HG03469 (cell line): ENCODE results near the gene MEIOB.
"Not testable (repeated sequence)": the region's sequence is repeated elsewhere in the genome, so short reads cannot be mapped to it uniquely, and the experiment has no call there.

Experiments
- ATAC-seq: cut with Tn5 transposase; IDR thresholded peaks from one replicate; pipeline ENCODE4 v1.9.1; 2021; ENCODE audit warnings: mild to moderate bottlenecking, moderate library complexity, moderate number of reproducible peaks; ENCODE audit not compliant: unreplicated experiment

Gene MEIOB

DNA sequence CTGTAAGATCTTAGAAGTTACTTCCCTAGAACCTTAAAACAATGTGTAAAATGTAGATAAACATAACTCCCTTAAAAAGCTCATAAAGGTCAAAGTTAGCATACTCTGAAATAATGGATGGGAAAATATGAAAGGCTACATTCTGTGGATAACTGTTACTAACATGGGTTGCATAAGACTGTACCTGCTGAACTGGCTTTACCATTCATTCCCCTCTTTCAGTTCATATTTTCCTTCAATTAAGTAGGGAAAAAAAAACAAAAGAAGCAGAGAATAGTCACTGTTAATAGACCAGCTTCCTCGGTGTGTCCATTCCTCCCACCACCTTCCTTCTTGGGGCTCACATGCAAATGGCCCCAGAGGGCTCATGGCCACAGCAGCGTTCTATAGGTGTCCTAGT lies 7.5 kb upstream of the MEIOB start:
- ATAC-seq, result no peak

DNA sequence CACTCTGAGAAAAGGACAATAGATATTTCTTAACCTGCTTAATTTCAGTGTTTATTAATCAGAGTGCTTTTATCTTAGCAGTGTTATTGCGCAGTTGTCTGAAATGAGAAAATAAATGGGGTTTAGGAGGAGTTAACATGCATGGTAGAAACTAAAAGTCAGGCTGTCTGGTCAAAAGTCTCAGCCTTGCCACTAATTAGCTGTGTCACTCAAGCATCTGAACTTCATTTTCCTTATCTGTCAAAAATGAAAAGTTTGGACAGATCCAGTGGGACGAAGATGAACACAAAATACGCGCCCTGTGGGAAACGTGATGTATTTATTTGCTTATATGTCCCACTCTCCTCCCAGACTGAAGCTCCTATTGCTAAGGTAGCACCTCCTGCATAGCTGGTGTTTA lies 6.3 kb upstream of the MEIOB start:
- no peak for ATAC-seq

DNA sequence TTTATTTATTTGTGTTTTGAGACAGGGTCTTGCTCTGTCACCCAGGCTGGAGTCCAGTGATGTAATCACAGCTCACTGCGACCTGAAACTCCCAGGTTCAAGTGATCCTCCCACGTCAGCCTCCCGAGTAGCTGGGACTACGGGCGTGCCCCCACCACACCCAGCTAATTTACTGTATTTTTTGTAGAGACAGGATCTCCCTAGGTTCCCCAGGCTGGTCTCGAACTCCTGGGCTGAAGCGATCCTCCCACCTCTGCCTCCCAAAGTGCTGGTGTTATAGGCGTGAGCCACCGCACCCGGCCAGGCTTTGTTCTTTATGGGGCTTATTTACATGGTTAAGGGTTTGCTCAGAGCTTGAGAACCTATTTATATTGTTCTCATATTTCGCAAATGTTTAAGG lies 5.8 kb upstream of the MEIOB start:
- no peak for ATAC-seq

DNA sequence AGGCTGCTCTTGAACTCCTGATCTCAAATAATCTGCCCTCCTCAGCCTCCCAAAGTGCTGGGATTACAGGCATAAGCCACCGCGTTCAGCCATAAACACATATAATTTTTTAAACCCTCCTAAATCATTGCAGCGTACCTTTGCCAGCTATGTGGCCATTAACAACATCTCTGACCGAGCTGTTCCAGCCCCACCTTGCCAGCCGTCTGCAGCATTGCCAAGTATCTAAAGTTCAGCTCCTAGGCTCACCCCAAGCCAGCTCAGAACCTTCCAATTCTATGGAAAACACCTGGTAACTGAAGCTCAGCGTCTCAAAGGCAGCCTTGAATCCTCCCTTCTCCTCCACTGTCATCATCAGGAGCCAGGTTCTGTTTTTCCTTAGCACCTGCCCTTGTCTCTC lies 5.1 kb upstream of the MEIOB start:
- no peak for ATAC-seq

DNA sequence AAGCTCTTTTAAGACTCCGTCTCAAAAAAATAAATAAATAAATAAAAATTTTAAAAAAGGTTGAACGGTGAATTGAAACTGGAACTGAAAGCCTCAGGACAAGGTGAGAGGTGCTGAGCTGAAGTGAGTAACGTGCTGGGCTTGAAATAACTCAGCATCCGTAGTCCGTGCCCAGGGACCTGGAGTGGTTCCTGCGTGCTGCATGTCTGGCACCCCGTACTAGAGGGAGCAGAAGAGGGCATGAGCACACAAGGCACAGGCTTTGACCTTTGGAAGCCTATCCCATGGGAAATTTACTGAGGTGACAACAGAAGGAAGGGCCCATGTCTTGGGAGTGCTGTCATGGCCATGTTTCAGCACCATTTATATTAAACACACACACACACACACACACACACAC lies 4.5 kb upstream of the MEIOB start:
- no peak for ATAC-seq

DNA sequence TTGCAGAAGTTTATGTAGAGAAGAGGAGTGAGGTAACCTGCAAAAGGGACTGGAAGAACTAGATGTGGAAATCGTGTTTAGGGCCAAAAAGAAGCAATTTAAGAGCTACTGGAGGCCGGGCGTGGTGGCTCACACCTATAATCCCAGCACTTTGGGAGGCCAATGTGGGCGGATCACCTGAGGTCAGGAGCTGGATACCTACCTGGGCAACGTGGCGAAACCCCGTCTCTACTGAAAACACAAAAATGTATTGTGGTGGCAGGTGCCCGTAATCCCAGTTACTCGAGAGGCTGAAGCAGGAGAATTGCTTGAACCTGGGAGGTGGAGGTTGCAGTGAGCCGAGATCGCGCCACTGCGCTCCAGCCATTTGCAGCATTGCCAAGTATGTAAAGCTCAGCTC lies 4.1 kb upstream of the MEIOB start:
- ATAC-seq, result not testable (repeated sequence)

DNA sequence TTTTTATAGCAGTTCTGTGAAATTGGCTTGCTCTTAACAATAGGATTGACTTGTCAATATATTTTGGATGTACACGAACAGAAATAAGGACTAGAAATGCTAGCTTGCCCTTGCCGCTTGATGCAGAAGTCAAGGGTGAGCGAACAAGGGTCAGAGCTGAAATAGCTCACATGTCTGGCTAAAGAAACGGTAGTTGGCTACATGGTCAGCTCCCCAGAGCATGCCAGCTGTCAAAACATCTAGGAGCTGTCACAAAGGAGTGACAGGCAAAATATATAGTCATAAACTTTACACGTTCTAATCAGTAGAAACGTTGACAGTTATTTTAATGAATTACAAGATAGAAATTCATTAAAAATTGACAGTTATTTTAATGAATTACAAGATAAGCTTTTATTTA lies 2.9 kb upstream of the MEIOB start:
- no peak for ATAC-seq

DNA sequence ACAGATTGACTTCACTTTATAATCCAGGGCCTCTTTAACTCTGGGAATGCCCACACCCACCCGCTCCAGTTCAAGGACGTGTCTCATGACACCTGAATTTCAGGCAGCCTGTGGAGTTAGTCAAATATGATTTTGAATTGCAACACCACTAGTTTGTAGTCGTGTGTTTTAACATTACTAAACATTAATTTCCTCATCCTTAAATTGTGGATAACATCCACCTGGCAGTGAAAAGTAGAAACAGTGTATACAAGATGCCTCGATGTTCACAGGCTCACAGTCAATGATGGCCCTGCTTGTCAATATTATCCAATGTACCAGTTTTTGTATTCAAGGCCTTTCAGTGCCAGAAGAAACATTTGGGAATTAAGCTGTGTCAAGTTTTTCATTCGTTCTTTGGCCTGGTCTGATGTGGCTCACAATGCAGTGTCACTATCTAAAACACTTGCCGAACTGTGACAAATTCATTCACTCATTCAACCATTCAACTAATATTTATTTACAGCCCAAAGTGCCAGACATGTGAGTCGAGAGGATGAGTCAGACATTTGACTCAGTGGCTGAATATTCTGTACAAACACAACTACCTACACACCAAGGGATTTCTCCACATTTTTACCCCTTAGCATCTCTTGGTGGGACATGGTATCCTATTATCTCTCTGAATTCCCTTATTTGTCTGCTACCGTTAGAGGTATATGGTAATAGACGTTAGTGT lies 1.4 kb downstream of the MEIOB start:
- ATAC-seq, result no peak

DNA sequence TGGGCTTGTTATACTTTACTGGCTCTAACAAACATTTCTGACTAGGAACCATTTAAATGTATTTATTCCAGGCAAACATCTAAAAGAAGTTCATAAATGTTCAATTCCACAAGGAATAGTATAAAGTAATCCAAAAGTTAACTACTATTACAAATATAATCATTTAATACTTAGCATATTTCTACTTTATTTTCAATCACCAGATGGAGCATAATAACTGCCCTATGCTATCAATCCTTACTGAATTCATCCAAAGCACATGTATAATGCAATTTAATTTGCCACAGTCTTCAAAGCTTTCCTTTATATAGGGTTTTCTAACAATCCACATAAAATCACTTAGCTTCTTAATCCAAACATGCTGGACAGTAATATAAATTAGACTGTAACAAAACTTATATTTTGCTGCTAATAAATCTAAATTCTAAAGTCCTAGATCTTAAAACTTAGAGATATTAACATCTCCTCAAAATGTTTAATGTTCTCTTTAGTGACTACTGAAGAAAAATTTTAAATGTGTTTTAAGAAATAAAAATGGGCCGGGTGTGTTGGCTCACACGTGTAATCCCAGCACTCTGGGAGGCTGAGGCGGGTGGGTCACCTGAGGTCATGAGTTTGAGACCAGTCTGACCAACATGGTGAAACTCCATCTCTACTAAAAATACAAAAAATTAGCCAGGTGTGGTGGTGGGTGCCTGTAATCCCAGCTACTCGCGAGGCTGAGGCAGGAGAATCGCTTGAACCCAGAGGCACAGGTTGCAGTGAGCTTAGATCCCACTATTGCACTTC lies 5.9 kb downstream of the MEIOB start:
- ATAC-seq, result no peak

DNA sequence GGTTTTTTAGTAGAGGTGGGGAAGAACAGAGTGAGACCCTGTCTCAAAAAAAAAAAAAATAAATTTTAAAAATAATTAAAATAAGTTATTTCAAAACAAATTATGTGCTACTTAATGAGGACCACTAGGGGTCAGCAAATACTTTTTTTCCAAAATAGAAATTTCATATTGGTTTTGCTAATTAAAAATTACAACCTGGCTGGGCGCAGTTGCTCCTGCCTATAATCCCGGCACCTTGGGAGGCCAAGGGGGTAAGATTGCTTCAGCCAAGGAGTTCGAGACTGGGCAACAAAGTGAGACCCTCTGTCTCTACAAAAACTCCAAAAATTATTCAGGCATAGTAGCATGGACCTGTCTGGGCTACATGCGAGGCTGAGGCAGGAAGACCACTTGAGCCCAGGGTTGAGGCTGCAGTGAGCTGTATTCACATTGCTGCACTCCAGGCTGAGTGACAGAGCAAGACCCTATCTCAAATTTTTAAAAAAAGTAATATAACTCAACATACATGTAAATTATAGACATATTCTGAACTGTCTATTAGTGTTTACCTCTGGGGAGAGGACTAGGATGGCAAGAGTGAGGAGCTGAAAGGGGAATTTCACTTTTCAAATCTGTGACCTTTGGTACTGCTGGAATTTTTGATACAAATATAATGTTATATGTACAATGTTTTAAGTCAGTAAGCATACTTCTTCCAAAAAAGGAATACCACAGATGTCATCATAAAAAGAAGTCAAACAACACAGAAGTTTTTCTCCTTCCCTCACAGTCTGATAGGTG lies 8.1 kb downstream of the MEIOB start:
- no peak for ATAC-seq

DNA sequence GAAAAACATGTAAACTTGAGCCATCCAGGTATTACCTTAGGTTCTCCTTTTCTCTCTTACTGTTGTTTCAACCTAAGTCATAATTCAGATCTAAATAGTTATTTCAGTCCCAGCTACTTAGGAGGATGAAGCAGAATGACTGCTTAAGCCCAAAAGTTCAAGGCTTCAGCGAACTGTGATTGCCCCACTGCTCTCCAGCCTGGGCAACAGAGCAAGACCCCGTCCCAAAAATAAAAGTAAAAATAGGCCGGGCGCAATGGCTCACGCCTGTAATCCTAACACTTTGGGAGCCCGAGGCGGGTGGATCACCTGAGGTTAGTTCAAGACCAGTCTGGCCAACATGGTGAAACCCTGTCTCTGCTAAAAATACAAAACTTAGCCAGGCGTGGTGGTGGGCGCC lies 9.6 kb downstream of the MEIOB start:
- ATAC-seq, result no peak

DNA sequence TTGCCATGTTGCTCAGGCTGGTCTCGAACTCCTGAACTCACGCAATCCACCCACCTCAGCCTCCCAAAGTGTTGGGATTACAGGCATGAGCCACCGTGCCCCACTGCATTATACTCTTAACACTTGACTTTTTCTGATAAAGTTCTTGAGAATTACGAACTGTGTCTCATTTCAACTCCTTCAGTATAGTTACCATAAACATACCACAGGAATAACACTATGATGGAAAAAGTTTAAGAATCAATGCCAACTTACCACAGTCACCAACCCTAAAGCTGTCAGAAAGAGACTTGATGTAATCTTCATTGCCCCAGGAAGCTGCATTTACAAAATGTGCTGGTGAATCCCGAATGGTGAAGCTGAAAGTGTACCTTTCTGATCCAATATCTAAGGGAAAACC lies 10.2 kb downstream of the MEIOB start:
- ATAC-seq, result no peak

DNA sequence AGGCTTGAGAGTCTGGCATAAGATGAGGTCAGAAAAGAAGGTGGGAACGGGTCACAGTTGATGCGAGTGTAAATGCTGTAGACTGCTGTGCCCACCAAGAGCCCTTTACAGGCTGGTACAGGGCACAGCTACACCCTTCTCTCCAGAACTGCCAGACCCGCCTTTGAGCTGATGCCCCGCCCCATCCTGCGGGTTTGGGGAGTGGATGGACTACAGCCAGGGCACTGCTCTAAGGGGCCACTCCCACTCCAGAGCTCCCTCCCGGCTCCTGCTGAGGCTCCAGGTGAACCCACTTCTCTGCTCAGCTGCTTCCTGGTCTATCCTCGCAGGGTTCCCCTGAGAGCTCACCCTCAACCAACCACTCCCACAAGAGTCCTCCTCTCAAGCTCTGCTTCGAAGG lies 12.3 kb downstream of the MEIOB start:
- no peak for ATAC-seq

DNA sequence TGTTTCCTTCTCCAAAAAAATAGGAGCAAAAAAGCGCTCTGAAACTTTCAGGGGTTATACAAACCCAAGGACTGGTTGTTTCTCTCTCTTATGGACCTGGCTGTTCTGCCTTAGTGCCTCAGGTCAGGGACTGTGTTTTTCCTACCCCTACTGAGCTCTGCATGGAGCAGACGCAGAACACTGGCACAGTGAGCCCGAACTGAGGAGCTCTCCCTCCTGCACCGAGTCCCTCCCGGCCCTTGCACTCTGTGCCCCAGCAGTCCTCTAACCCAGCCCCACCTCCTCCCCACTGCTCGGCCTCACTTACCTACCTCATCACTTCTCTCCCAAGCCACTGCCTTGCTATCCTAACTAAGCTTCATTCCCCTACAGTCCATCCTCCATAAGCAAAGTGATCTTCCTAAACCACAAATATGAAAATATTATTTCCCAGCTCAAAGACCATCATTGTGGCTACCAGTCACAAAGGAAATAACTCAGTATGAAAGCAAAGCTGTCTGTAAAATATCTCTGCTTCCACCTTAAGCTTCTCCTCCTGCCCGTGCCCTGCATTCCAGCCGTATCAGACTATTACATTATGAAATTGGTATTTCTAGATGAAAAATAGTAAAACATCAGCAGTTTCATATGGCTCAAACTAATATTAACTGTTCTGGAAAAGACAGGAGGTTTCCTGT lies 13.6 kb downstream of the MEIOB start:
- ATAC-seq, result no peak

DNA sequence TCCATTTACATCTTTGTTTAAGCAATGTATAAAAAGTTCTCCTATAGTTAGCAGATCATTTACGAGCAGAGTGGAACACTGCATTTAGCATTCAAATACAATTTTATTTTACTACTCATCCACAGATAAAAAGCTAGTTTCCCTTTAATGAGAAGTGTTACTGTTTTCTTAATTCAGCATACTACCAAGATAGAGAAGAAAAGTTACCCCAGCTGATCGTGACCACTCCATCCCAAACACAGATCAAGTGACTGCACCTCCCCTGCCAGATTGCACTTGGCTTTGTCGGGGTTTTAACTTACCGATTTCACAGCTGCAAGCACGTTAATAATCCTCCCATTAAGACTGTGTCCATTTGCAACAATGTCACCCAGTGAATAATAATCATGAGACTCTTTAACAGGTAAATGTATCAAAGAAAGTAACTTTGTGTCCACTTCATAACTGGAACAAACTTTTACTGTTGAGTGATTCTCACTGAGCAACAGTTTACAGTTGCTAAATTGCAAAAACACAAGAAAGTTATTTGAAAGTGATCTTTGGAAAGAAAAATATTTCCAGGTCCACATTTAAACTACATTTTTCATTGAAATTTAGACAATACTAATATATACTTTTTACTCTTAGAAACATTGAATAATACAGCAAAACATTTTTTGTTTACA lies 14.4 kb downstream of the MEIOB start:
- ATAC-seq, result no peak

DNA sequence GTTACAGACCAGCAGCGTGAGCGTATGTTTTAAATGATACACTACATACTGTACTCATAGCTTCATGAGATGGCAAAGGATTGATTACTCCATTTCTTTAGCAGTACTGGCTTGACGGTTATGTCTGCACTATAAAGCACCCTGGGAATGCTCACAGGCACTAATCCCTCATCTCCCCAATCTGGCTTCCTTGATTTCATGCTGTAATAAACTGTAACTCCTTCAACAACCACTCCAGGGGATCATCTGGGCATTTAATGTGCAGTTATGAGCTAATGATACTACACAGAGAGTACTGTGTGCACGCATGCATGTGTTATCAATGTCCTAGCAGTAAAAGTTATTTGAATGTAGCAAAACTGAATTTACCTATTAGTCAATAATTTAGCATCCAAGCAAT lies 20.2 kb downstream of the MEIOB start:
- no peak for ATAC-seq

DNA sequence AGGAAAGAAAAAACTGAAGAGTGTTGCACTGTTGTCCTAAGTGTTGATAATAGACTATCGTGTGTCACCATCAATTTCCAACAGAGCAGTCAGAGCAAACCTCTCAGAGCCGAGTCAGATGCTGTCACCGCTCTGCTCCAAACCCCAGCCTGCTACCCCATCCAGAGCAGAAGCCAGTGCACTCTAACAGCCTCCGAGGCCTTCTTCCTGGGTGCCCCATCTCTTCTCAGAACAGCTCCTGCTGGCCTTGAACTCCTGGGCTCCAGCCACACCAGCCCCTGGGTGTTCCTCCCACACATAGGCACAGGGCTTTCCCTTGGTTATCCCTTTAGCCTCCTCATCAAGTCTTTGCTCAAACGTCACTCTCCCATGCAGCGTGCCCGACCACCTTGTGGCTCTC lies 21.0 kb downstream of the MEIOB start:
- no peak for ATAC-seq

DNA sequence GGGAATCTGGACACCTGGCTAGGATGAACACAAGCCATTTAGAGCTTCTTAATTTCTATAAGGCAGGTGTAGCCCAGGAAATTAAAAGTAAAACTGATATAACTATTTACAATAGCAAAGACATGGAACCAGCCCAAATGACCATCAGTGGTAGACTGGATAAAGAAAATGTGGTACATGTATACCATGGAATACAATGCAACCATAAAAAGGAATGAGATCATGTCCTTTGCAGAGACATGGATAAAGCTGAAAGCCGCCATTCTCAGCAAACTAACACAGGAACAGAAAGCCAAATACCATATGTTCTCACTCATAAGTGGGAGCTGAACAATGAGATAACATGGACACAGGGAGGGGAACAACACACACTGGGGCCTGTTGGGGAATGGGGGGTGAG lies 25.5 kb downstream of the MEIOB start:
- ATAC-seq, result no peak

DNA sequence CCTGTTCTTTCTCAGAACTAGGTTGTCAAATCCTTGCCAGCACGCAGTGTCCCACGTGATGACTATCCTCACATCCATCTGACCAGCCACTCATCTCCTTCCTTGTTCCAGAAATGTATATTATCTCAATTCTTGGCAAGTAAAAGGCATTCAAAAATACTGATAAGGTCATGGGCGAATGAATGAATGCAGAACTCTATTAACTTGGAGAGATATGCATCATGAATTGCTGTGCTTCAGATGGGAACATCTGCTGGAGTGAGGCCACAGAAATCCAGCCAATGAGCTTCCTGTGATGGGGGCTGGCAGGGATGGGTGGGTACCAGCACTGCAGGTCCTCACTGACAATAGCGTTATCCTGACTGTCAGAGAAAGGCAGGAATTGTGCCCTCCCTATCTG lies 26.0 kb downstream of the MEIOB start:
- ATAC-seq, result no peak

DNA sequence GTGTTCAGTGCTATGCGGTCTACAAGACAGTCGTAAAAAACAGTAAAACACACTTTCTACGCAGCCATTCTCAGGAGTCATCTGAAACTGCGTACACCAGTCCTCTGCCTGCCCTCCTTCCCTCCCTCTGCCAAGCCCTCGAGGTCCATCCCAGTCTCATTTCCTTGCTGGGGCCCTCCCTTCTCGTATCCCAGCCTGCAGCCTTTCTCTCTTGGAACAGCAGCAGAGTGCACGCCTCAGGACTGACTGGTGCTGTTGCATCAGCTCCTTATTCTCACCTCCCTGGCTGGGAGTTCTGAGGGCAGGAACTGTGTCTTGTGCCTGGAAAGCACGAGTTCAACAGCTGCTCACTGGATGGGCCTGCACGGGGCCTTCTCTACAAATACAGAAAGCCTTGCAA lies 32.4 kb downstream of the MEIOB start:
- no peak for ATAC-seq

DNA sequence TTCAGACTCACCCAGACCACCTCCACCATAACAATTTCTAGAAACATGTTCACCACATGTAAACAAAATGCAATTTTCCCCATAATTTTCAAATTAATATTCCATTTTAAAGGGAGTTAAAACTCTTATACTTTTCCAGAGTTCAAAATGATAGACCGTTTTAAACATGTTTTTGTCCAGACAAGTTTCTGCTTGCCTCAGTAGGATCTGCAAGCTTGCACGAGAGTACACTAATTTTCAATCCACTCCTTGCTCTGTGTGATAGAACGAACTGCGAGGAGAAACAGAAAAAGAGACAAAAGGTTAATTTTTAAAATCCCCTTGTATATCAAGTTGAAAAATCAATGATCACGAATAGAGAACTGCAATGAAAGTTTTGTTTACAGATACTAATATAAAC lies 37.9 kb downstream of the MEIOB start:
- ATAC-seq, result no peak
